HG02623 (cell line): ENCODE results near the gene PNPLA2.

Experiments used
- ATAC-seq: cut with Tn5 transposase; IDR thresholded peaks from one replicate; pipeline ENCODE4 v1.9.1; 2021; ENCODE audit warnings: moderate library complexity; ENCODE audit not compliant: unreplicated experiment

PNPLA2 gene, protein sequence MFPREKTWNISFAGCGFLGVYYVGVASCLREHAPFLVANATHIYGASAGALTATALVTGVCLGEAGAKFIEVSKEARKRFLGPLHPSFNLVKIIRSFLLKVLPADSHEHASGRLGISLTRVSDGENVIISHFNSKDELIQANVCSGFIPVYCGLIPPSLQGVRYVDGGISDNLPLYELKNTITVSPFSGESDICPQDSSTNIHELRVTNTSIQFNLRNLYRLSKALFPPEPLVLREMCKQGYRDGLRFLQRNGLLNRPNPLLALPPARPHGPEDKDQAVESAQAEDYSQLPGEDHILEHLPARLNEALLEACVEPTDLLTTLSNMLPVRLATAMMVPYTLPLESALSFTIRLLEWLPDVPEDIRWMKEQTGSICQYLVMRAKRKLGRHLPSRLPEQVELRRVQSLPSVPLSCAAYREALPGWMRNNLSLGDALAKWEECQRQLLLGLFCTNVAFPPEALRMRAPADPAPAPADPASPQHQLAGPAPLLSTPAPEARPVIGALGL

DNA sequence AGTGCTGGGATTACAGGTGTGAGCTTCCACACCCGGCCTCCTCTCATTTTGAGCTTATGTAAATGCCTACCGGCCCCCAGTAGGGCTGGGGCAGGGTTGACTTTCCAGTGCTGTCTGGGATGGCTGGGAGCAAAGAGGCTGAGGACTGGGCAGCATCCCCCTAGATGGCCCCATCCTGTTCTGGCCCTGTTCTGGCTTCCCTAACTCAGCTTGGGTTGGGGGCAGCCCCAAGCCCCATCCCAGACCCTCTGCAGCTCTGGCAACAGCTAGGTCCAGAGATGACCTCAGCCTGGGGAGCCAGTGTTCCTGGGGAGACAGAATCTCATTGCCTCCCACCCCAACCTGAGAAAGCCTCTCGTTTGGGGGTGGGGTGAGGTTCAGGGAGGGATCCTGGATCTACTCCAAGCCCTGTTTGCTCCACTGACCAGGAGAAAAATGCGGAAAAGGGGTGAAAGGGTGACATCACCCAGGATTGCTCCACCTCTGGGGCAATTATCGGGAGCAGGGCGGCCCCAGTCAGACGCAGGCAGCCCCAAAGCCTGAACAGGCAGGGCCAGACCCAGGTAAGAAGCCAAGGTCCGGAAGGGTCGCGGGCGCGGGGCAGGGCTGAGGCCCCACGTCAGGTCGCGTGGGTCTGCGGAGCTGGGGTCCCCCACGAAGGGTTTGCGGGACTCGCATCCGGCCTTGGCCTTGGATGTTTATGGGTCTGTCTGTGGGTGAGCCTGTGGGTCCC, at the start of gene PNPLA2:
PNPLA2 (plus strand) TSS at position 519 of the 733 bp plus-strand sequence. CDS start 805 bp downstream, outside the sequence.
- ATAC-seq: no peak

DNA sequence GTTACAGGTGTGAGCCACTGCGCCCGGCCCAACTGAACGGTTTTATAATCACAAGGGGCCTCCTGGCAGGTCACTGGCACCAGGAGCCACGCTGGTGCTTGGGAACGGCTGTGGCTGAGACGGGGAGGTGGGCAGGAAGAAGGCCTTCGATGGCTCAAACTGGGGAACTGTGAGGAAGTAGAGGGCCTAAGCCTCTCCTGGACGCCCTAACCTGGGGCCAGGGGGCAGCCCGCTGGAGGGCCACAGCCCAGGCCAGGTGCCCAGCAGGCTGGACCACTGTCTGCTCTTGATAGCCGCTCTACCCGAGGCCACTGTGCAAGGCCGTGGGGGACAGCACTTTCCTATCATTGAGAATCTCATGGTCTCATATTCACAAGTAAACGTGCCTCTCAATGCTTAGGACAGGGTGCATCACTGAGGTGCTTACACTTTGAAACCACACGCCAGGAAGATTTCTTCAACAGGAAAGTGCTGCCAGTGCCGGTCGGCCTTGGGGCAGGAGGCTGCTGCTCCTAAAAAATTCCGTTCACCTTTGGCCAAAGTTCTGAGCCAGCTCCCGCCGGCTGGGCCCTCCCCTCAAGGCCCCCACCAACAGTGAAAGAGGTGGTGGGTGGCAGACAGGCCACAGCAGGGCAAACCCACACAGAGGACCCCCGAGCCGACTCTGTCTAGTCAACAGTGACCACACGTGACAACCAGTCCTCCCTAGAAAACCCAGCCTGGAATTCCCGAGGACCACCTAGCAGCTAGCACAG, 48.6 kb upstream of the PNPLA2 start:
- no peak for ATAC-seq

DNA sequence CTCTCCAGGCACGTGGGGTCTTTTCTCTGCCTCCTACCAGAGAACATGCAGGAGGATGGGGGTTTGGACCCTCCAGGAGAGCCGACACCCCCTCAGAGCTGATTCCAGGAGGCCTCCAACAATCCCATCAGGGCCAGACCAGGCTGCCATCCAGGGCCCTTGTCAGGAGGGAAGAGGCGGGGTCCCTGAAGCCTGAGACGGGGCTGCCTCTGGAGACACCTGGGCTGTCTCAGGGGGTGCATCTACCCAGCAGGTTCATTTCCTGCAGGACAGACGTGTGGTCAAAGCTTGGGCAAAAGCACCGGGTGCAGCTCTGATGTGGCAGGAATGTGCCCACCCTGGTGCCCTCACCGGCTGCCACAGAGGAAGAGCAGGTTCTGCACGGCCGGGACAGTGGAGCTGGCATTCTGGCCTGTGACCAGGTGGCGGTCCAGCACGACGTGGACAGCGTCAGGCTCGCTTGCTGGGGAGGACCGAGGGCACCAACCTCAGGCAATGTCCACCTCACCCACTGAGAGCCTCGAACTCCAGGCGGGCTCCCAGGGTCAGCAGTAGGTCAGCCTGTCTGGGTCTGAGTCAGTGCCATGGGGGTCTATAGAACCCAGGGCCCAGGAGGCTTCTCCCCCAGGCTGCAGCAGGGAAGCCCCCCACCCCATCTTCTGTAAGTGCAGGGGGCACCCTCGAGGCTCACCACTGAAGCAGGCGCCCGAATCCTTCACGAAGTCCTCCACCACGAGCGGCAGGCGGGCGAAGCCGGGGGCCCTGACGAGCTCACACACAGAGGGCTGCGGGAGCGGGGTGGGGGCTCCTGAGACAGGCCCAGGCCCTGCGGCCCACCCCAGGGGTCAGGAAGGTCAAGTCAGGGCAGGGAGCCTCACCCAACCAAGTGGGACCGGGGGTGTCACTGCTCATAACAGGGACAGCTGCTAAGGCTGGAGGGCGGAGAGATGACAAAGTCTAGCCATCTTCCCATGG, 47.8 kb upstream of the PNPLA2 start:
- no peak for ATAC-seq

DNA sequence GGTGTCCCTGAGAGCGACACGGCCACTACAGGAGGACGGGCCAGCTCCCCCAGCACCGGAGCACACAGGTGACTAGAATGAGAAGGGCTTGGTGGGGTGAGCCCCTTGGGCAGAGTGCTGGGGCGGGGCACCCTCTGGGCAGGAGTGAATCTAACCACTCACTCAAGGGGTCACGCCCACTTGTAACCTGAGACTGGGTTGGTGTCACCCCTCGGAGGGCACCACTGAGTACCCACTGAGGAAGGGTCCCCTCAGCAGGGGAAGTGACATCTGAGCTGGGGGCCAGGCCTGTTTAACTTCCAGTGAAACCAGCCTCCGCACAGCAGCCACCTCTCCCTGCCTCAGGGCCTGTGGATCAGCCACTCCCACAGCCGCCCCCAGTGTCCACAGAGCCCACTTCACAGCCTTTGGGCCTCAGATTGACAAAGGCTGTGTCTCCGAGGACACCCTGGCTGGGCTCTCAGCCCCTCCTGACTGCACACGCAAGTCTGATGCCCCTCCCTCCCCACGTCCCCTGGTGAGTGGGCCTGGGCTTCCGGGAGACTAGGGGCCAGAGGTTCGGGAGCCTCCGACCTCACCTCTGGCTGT, 47.0 kb upstream of the PNPLA2 start:
- ATAC-seq: no peak

DNA sequence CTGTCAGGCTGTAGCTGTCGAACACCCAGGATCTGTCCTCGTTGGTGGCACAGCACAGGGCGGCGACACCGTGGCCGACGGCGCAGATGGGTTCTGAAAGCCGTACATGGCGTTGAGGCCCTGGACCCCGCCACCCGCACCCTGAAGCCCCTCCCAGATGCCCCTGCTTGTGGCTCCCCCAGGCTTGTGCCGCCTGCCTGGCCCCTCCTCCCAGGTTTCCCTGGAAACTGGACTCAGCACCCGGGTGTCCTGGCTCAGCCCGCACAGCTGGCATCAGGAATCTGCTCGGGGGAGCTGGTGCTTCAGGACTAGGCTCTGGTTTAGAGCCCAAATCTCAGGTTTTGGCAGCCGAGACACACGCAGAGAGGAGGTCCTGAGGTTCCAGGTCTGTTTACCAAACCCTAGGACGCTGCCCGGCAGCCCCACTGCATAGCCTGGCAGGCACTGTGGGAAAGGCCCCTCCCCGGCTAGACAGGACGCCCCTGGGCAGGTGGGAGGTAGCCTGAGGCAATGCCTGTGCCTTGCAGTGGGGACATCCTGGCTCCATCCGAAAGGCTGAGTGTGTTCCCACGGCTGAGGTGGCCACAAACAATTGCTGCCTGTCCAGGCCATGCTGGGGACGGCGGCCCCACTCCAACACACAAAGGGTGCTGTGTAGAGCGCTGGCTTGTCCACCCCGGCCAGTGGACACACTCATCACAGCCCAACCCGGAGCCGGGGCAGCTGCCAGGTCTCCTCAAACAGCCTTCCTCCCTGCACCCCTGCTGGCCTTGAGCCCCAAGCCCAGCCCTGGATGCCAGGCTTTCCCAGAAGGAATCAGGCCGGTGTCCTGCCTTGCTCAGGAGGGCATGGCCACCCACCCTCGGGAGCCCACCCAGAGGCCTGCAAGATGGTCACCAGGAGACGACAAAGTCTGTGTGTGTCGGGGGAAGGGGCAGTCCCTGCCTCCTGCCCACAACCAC, 46.0 kb upstream of the PNPLA2 start:
- ATAC-seq: no peak

DNA sequence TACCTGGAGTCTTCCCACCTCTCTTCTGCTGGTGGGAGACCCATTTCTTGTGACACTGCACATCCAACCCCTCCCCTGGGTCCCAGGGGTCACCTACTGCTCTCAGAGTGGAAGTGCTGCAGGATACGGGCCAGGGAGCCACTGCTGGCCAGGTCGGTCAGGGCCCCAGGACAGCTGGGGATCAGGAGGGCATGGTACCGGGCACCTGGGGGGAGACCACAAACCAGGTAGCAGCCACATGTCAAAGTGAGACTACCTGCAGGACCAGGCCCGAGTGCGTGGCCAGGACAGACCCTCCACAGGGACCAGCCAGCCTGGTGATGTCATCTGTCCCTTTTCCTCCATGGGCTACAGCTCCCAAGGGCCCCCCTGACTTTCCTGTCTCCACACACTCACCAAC, 45.3 kb upstream of the PNPLA2 start:
- no peak for ATAC-seq

DNA sequence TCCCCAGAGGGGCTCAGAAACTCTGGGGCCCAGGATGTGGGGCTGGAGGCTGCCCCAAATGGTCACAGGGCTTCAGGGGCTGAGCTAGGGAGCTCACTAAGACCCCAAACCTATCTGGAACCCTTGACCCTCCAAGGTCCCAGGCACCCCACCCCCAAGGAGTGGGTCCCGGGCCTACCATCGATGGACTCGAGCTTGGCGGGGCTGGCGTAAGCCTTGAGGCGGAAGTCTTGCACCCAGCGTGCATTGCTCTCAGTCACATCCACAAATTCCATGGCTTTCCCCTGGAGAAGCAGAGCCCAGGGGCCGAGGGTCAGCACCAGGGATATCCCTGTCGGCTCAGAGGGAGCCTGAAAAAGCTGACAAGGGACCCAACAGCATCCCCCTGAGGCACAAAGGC, 44.9 kb upstream of the PNPLA2 start:
- ATAC-seq: no peak

DNA sequence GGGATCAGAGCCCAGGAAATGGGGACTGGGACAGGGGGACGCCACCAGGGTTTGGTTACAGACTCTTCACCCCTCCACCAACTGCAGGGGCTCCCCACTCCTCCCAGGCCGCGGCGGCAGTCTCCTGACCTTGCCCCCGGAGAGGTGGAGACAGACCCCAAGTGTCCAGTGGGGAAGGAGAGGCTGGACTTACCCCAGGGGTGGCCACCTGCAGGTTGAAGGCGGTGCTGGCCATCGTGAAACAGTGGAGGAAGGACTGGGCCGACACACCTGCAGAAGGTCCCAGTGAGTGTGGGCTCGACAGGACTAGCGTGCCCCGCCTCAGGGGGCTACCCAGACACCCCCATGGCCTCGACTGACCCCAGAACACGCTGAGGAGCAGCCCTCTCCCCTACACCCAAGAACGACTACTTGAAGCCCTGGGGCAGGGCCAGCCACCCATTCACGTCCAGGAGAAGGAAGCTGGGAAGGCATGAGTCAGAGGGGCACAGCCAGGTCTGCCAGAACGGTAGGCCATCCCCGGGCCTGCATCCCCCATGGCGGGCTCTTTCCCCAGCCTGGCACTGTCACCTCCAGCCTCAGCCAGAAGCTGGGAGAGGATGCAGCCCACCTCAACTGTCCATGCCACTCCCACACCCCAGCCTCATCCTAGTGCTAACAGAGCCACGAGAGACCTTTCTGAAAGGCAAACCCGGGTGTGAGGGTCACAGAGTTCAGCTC, 43.7 kb upstream of the PNPLA2 start:
- no peak for ATAC-seq

DNA sequence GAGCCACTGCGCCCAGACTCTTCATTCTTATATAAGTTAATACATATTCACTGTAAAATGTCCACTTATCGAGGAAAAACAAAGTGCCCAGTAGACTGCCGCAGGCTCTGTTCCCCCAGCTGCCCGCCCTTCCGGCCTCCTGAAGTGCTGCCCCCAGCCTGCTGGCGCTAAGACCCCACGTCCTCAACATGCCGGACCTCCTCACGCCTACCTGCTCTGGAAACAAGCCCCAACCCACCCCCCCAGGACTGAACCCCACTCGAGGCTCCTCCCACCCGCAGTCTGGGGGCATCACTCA, 42.5 kb upstream of the PNPLA2 start:
- ATAC-seq: no peak

DNA sequence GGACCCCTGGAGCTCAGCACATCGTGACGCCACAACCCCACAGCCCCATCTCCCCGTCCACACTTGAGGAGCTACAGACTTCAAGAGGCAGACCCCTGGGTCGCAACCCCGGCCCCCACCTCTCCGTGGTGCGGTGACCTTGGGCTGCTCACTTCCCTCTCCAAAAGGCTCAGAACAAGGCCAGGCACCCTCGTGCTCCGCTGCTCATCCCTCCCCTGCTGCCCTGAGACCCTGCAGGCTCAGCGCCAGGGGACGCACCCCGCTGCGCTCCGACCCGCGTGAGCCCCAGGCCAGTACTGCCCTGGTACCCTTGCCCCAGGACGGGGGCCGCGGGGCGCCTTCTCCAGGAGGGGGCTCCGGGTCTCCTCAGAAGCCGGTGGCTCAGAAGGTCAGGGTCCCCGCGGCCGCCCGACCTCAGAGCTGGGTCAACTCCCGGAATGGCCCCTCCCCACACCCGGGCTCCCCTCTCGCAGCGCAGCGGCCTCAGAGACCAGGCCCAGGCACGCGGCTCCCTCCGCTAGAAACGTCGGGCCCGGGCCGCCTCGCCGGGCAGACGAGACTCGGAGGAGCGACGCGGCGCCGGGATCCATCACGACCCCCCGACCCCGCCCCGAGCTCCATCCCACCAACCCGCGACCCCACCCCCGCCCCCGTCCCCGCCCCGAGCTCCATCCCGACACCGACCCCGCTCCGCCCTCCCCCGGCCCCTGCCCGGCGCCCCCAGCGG, 42.0 kb upstream of the PNPLA2 start:
- peak; percentile 31 for ATAC-seq

DNA sequence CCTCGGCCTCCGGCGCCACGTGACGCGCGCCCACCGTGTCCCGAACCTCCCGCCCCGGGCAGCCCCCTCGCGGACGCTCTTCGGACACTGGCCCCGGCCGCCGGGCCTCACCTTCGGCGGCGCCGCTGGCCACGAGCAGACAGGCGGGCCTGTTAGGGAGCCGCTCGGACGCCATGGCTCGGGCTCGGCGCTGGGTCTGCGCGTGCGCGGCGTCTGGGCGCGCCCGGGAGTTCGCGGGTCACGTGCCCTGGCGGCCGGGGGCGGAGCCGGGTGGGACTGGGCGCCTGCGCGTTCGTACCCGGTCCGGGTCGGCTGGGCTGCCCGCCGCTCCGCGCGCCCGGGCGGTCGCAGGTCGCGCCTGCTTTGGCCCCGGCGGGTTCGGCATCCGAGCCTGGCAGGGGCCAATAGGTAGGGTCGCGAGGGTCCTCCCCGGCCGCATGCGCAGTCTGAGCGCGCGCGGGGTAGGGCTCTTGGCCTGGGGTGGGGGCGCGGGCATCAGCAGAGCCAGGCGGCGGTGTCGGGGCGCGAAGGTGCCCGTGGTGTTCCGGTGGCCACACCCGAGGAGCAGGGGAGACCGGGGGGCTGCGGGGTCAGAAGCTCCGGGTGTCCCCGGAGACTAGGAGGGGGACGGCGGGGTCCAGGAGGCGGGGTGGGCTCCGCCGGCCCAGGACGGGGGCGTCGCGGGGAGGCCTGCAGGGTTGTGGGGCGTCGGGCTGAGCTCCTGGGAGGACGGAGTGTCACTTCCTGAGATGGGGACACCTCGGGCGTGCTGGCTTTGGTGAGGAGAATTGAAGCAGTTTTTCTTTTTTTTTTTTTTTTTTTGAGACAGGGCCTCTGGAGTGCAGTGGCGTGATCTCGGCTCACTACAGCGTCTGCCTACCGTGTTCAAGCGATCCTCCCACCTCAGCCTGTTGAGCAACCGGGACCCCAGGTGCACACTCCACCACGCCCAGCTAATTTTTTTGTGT, 41.1 kb upstream of the PNPLA2 start, which contains the start of gene GATD1:
GATD1 (minus strand) TSS at position 200 of the 968 bp plus-strand sequence; CDS start at position 175, 25 bp downstream.
- peak; percentile 76 for ATAC-seq

DNA sequence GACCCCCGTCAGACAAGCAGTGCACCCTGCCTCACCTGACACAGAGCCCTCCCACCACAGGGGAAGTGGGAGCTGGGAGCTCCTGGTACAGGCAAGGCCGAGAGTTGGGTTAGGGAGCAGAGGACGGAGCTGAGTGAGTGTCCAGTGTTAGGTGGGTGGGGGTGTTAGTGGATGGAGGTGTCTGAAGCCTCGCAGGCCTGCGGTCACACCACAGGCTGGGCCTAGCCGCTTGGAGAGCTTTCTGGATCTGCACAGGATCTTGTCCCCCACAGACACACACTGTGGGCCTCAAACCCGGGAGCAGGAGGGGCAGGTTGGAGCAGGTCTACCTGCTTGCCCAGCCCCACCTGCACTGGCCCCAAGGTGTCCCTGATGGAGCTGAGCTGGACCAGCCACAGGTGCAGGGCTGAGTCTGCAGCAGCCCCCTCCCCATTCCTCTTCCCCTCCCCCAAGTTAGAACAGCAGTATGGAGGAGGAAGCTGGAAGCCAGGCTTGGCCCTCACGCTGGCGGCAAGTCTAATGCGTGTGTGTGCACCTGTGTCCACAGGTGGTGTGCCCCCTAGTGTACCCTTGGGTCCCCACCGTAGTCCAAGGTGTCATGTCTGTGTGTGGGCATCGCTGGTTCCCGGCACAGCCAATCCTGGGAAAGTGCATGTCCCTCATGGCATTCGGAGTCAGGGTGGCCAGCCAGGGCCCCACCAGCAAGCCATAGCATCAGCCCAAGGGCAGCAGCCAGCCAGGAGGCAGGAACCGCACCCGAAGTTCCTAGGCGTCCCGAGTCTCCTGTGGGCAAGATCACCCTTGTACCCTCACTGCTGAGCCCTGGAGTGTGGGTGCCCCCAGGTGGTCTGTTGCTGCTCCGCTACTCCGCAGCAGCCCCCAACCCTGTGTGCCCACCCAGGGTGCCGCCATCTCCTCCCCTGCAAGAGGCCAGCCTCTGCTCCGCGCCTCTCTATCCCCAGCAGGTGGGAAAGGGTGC, 39.4 kb upstream of the PNPLA2 start:
- no peak for ATAC-seq

DNA sequence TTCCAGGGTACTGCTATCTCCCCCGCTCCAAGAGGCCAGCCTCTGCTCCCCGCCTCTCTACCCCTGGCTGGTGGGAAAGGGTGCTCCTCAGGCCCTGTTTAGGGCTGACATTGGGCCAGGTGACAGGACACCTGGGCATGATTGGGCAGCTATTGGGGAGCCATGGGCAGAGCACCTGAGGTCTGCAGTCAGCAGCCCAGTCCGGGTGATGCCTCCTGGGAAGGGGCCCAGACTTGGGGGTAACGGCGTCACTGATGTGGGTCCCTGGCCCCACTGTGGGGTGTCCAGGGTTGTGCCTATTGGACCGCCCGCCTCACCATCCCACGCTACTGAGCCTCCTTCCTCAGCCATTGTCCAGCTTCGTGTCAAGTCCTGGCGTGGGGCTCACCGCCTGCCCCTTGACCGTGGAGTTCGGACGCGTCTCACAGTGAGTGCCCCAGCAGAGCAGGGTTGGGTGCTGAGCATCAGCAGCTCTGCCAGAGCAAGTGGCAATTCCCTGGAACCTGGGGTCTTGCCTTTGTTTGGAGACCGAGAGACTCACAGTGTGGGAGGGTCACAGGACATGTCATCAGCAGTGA, 38.7 kb upstream of the PNPLA2 start:
- no peak for ATAC-seq

DNA sequence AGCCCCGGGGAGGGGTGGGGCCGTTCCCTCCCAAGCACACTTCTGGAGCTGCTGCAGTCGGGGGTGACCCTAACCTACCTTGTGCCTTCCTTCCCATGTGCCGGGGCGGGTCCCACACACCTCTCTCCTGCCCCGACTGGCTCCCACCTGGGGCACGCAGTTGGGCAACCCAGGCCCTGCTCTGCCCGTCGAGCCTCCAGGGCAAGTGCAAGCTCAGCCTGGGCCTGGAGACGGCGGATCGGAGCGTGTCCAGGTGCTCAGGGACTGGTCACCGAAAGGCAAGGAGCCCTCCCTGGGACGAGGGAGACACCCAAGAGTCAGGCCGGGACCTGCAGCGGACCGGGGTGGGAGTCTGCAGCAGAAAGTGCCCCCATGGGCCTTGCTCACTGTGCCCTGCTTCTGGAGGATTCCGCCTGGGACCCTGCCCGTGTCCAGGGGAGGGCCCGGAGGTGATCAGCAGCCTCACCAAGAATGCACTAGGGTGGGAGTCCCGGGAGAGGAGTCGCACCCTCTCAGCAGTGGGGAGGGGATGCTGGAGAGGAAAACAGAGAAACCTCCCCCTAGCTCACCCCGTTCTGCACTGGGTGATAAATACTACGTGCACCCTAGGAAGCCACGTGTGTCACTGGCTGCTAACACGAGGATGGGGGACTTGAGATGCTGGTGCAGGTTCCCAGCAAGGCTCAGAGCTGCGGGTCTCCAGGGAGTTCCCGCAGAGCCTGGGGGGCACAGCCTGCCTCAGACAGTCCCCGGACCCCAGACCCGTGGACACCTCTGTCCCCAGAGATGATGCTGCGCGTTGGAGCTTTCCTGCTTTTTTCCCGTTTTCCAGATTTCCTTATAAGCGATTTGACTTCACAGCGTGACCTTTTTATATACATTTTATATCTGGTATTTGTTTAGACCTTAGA, 36.2 kb upstream of the PNPLA2 start:
- no peak for ATAC-seq
